Stimulated activated CD4-positive, alpha-beta T cell treated with anti-CD3 and anti-CD28 coated beads, Interleukin-1b, Interleukin-23, amount 100 ng/mL, for 1 hour (primary cell): ENCODE measurements around the gene POMT1.
"Not testable (repeated sequence)": the region's sequence is repeated elsewhere in the genome, so short reads cannot be mapped to it uniquely, and the experiment has no call there.

Source experiments
- DNase-seq, 2 donors: peaks; one replicate each; pipeline ENCODE4 v3.0.0-alpha.2; 2020; ENCODE audit warnings: low read depth in 2 of 2

The POMT1 gene

GRCh38 chr9:131502781-131503625 is at the start of gene POMT1:
TSS of gene POMT1 (plus strand) at chr9:131502918. CDS start at chr9:131504219, 1,301 bp downstream.
- peak; percentile 78 to 79 for DNase-seq

GRCh38 chr9:131454028-131454427 is 48.7 kb upstream of the POMT1 start:
- DNase-seq = no peak

DNA sequence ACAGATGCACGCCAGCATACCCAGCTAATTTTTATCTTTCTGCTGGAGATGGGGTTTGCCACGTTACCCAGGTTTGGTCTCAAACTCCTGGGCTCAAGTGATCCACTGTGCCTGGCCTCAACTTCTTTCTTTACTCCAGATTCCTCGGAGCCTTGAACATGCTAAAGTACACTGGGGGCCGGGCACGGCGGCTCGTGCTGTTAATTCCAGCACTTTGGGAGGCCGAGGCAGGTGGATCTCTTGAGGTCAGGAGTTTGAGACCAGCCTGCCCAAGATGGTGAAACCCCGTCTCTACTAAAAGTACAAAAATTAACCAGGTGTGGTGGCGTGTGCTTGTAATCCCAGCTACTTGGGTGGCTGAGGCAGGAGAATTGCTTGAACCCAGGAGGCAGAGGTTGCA is 47.1 kb upstream of the POMT1 start:
- DNase-seq = not testable (repeated sequence)

- DNase-seq = no peak
Observed at GRCh38 chr9:131457746-131458145, 45.0 kb upstream of the POMT1 start.

DNA sequence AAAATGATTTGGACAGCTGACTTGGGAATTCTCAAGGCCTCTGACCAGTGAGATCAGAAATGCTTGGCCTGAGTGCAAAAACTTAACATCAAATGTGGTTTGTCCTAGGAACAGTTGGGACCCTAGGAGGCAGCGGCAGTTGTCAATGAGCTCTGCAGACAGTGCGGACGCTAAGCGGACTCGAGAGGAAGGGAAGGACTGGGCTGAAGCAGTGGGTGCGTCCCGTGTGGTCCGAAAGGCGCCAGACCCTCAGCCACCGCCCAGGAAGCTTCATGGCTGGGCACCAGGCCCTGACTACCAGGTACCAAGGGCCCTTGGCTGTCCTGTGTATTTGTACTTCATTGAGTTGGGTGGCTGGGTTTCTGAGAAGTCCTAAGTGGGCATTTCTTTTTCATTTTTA is 43.7 kb upstream of the POMT1 start:
- DNase-seq = no peak

DNA sequence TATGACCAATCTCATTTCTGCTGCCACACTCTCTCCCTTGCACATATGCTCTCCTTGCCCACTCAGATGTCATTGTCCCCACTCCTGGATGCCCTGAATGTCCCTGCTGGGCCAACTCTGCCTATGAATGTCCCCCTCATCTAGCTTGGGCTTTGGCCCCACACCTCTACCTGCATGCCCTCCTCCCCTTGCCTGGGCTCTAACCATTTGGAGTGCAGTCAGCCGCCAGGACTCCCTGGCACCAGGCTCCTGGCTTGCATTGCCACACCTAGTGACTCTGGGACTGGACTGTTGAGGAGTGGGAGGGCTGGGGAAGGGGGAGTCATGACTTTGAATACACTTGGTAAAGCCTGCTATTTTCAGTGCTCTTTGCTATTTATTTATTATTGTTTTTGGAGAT is 41.6 kb upstream of the POMT1 start:
- no peak for DNase-seq

- no peak for DNase-seq
Observed at GRCh38 chr9:131464354-131465000, 38.2 kb upstream of the POMT1 start.

GRCh38 chr9:131465401-131465800 is 37.3 kb upstream of the POMT1 start:
- DNase-seq = no peak

GRCh38 chr9:131467214-131467935 is 35.3 kb upstream of the POMT1 start:
- DNase-seq = no peak

GRCh38 chr9:131468031-131468430 is 34.7 kb upstream of the POMT1 start:
- DNase-seq = no peak

DNA sequence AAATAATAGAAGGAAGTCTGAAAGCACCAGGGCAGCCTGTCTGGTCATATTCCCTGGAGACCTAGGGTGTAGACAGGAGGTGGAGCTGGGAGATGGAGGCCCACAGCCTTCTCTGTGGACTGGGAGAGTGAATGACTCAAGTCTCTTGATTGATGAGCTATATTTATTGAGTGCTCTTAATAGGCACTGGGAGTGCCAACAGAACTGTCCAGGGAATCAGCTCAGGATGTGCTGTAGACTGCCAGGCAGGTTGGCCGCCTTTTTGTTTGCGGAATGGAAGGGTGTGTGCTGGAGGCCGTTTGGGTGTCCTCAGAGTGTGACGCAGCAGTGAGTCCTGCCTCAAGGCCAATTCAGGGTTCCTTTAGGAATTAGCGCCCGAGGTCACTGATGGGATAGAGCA is 33.4 kb upstream of the POMT1 start:
- DNase-seq = no peak

GRCh38 chr9:131469951-131470350 is 32.8 kb upstream of the POMT1 start:
- DNase-seq = no peak

GRCh38 chr9:131470581-131470991 is 32.1 kb upstream of the POMT1 start:
- DNase-seq = no peak

DNA sequence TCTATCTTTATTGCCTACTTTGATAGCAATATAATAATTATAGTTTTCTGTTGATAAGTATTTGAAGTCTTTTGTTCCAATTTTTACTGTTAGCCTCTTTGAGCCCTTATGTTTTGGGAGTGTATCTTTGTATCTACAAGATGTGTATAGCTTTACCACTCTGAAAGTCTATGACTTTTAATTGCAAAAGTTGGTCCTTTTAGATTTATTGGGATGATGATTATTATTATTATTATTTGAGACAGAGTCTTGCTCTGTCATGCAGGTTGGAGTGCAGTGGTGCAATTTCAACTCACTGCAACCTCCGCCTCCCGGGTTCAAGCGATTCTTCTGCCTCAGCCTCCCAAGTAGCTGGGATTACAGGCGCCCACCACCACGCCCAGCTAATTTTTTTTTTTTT is 30.6 kb upstream of the POMT1 start:
- DNase-seq = not testable (repeated sequence)

- DNase-seq = no peak
Observed at GRCh38 chr9:131473198-131473885, 29.4 kb upstream of the POMT1 start.

DNA sequence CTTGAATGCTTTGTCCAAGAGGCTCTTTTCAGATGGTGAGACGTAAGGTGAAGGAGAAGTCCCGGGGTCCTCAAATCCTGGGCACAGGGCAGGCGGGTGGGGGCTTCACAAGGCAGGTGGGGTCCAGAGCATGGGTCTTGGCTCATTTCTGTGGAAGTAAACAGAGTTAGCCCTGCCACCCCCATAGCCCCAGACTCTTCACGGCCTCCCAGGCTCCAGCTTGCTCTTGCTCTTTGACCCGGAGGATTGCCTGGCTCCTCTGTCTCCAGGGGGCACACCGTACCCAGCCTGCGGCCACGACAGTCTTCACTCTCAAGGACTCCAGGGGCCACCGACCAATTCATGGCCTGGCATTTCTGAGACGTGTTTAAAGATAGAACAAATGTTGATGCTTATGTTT is 28.8 kb upstream of the POMT1 start:
- no peak for DNase-seq

DNA sequence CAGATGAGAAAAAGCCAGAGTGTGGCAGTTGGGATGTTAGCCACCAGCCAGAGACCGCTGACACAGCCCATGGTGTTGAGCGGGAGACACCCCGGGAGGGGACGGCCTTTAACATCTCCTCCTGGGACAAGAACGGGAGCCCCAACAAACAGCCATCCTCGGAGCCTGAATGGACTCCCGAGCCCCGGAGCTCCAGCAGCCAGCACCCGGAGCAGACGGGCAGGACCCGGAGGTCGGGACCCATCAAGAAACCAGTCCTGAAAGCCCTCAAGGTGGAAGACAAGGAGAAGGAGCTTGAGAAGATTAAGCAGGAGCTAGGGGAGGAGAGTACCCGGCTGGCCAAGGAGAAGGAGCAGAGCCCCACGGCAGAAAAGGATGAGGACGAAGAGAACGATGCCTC is 28.0 kb upstream of the POMT1 start:
- no peak for DNase-seq

- no peak for DNase-seq
Observed at GRCh38 chr9:131475111-131475955, 27.4 kb upstream of the POMT1 start.

DNA sequence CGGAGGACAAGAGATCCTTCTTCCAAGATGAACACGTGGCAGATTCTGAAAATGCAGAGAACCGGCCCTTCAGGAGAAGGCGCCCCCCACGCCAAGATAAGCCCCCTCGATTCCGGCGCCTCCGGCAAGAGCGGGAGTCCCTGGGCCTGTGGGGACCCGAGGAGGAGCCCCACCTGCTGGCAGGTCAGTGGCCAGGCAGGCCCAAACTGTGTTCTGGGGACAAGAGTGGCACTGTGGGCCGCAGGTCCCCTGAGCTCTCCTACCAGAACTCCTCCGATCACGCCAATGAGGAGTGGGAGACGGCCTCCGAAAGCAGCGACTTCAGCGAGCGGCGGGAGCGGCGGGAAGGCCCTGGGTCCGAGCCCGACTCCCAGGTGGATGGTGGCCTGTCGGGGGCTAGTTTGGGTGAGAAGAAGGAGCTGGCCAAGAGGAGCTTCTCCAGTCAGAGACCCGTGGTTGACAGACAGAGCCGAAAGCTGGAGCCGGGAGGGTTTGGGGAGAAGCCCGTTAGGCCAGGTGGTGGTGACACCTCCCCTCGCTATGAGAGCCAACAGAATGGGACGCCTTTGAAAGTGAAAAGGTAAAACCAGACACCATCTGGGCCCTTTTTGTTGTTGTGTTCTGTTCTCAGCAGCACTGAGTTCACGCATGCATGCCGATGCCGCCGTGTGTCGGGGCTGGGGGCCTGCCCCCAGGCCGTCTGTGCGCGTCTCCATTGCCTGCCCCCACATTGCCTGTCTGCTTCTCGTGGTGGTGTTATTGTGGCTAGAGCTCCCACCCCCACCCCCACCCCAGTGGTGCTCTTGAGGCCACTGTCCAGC is 26.6 kb upstream of the POMT1 start:
- no peak for DNase-seq

GRCh38 chr9:131476777-131477345 is 25.9 kb upstream of the POMT1 start:
- DNase-seq = no peak
